Activated B cell treated with CpG ODN at 0.5 μM for 24 hours (primary cell): Measurements from ENCODE around the gene DST. TPM values are rescaled to one million over a fixed set of nuclear protein-coding genes. Genes with fewer than 3 reads are reported as not detected.

Experiments used
- ATAC-seq: fragments of 200-7000 bp; cut with Tn5 transposase; one replicate; pipeline ENCODE4 v1.10.0; 2021; ENCODE audit warnings: low read depth, mild to moderate bottlenecking, moderate library complexity
- CTCF ChIA-PET: fragments of 350-600 bp; sonication (Branson Sonifier 250); formaldehyde crosslinking; loops from one replicate; lab custom pipeline; 2021; ENCODE audit warnings: antibody characterized with exemption; lab: Charles Lee
- POLR2A ChIA-PET: fragments of 350-600 bp; sonication (Branson Sonifier 250); formaldehyde crosslinking; loops from one replicate; lab custom pipeline; 2021; ENCODE audit warnings: antibody characterized with exemption; lab: Charles Lee
- DNase-seq: peaks from one replicate; pipeline ENCODE4 v3.0.0; 2022
- H3K27ac Mint-ChIP-seq: one replicate; pipeline ENCODE4 v1.8.0; 2020; ENCODE audit warnings: mixed read lengths
- H3K27me3 Mint-ChIP-seq: one replicate; pipeline ENCODE4 v1.8.0; 2021; ENCODE audit warnings: mixed read lengths
- H3K36me3 Mint-ChIP-seq: one replicate; pipeline ENCODE4 v1.8.0; 2021; ENCODE audit warnings: low read depth, mixed read lengths
- H3K4me1 Mint-ChIP-seq: one replicate; pipeline ENCODE4 v1.8.0; 2021; ENCODE audit warnings: mixed read lengths
- H3K4me3 Mint-ChIP-seq: one replicate; pipeline ENCODE4 v1.8.0; 2020; ENCODE audit warnings: mild to moderate bottlenecking, mixed read lengths
- H3K9me3 Mint-ChIP-seq: one replicate; pipeline ENCODE4 v1.8.0; 2020; ENCODE audit warnings: mixed read lengths
- CTCF ChIP-seq: fragments of 200-600 bp; IDR thresholded peaks from one replicate; pipeline ENCODE4 v1.8.0; 2022; ENCODE audit warnings: antibody characterized with exemption, mild to moderate bottlenecking
- intact Hi-C: fragments of 100-400 bp; cut with micrococcal nuclease; formaldehyde crosslinking; loops from one replicate; pipeline ENCODE4 v1.15.1; 2024
- total RNA-seq: library from RNA; stranded (reverse); gene quantifications from 2 replicates; pipeline ENCODE4 v1.2.3, GENCODE V29; 2022

Gene DST
- total RNA-seq, 1 donor from 2014 or later: 1.3 TPM

GRCh38 chr6:56424064-56424463, 218.6 kb downstream of the DST start:
- no peak overlapping the region for H3K4me3 Mint-ChIP-seq
- no peak overlapping the region for H3K27ac Mint-ChIP-seq
- ATAC-seq: no peak
- peaks cover 2% of the 10 kb centered on the region for H3K27me3 Mint-ChIP-seq
- CTCF ChIA-PET: no interaction called here
- POLR2A ChIA-PET: no interaction called here
- TF ChIP-seq CTCF: no peak
- no peaks in the 10 kb centered on the region for H3K36me3 Mint-ChIP-seq
- DNase-seq: no peak
- no peaks in the 10 kb centered on the region for H3K9me3 Mint-ChIP-seq
- H3K4me1 Mint-ChIP-seq: no peaks in the 10 kb centered on the region
- intact Hi-C loops: no loop called here

GRCh38 chr6:56420296-56420695, 222.4 kb downstream of the DST start:
- H3K4me3 Mint-ChIP-seq: no peak overlapping the region
- H3K4me1 Mint-ChIP-seq: no peaks in the 10 kb centered on the region
- ChIA-PET POLR2A (no interaction called here), CTCF (no interaction called here)
- H3K36me3 Mint-ChIP-seq: no peaks in the 10 kb centered on the region
- intact Hi-C loops: no loop called here
- H3K27me3 Mint-ChIP-seq: no peaks in the 10 kb centered on the region
- TF ChIP-seq CTCF: no peak
- no peak for ATAC-seq
- no peaks in the 10 kb centered on the region for H3K9me3 Mint-ChIP-seq
- no peak for DNase-seq
- H3K27ac Mint-ChIP-seq: no peak overlapping the region

GRCh38 chr6:56419191-56419590, 223.5 kb downstream of the DST start:
- Mint-ChIP-seq H3K4me1 (no peaks in the 10 kb centered on the region), H3K36me3 (no peaks in the 10 kb centered on the region), H3K9me3 (no peaks in the 10 kb centered on the region), H3K27ac (no peak overlapping the region), H3K4me3 (no peak overlapping the region), H3K27me3 (no peaks in the 10 kb centered on the region)
- DNase-seq (no peak), ATAC-seq (no peak)
- POLR2A ChIA-PET: no interaction called here
- TF ChIP-seq CTCF: no peak
- intact Hi-C loops: no loop called here
- CTCF ChIA-PET: no interaction called here

GRCh38 chr6:56417823-56418222, 224.9 kb downstream of the DST start:
- Mint-ChIP-seq H3K27ac (no peak overlapping the region), H3K36me3 (no peaks in the 10 kb centered on the region), H3K4me1 (no peaks in the 10 kb centered on the region), H3K9me3 (no peaks in the 10 kb centered on the region), H3K4me3 (no peak overlapping the region), H3K27me3 (no peaks in the 10 kb centered on the region)
- POLR2A ChIA-PET: no interaction called here
- DNase-seq: no peak
- TF ChIP-seq CTCF: no peak
- CTCF ChIA-PET: no interaction called here
- intact Hi-C loops: no loop called here
- no peak for ATAC-seq

- ChIA-PET POLR2A (no interaction called here), CTCF (no interaction called here)
- H3K4me3 Mint-ChIP-seq: no peak overlapping the region
- H3K27ac Mint-ChIP-seq: no peak overlapping the region
- no peak for DNase-seq
- intact Hi-C loops: no loop called here
- H3K36me3 Mint-ChIP-seq: no peaks in the 10 kb centered on the region
- TF ChIP-seq CTCF: no peak
- ATAC-seq: no peak
- no peaks in the 10 kb centered on the region for H3K9me3 Mint-ChIP-seq
- no peaks in the 10 kb centered on the region for H3K27me3 Mint-ChIP-seq
- no peaks in the 10 kb centered on the region for H3K4me1 Mint-ChIP-seq
These were observed 226.4 kb downstream of the DST start for GRCh38 chr6:56416247-56416646.
